Measurements from ENCODE around the gene LAMP1.
"Not testable (repeated sequence)": the region's sequence is repeated elsewhere in the genome, so short reads cannot be mapped to it uniquely, and the experiment has no call there.

The LAMP1 gene

GRCh38 chr13:113327766-113328471, 30.9 kb downstream of the LAMP1 start:
- no peak for DNase-seq

GRCh38 chr13:113328851-113329250, 31.8 kb downstream of the LAMP1 start:
- no peak for DNase-seq

DNA sequence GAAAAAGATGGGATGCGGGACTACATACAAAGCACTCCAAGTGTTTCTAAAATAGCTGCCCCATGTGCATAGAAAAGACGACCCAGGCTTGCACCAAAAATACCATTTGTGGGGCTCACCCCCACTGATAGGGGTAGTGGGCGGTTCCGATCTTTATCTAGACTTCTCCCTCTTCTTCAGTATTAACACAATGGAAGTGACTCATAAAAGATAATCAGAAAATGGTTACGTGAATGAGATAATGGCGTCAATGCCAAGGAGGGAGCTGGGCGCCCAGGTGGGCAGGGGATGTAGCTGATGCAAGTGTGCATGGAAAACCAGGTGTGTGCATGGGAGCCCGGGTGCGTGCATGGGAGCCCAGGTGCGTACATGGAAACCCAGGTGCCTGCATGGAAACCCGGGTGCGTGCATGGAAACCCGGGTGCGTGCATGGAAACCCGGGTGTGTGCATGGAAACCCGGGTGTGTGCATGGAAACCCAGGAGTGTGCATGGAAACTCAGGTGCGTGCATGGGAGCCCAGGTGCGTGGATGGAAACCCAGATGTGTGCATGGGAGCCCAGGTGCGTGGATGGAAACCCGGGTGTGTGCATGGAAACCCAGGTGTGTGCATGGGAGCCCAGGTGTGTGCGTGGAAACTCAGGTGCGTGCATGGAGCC, 32.7 kb downstream of the LAMP1 start:
- DNase-seq: no peak

GRCh38 chr13:113332615-113333014, 35.6 kb downstream of the LAMP1 start:
- no peak for DNase-seq

GRCh38 chr13:113333076-113333475, 36.0 kb downstream of the LAMP1 start:
- DNase-seq: no peak

- DNase-seq: no peak
Observed at GRCh38 chr13:113337556-113337955, 40.5 kb downstream of the LAMP1 start.

DNA sequence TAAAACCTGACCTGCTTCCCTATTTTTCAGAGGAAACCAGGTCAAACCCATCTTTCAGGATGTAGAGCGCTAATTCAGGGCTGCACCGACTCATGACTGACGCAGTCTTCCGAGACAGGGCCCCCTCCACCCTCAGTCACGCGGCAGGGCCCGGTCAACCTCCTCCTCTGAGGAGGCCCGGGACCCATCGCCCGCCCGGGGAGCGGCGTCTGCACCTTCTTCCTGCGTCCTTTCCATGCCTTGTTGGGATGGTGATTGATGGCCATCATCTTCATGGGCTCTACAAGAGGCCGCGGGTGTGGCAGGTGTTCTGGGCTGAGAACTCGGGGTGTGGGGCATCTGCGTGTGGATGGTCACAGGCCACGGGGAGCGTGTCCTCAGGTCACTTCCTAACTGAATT, 40.9 kb downstream of the LAMP1 start:
- no peak for DNase-seq

- no peak for DNase-seq
Observed at GRCh38 chr13:113338451-113338850, 41.4 kb downstream of the LAMP1 start.

GRCh38 chr13:113342820-113343691, 46.0 kb downstream of the LAMP1 start:
- no peak for DNase-seq

DNA sequence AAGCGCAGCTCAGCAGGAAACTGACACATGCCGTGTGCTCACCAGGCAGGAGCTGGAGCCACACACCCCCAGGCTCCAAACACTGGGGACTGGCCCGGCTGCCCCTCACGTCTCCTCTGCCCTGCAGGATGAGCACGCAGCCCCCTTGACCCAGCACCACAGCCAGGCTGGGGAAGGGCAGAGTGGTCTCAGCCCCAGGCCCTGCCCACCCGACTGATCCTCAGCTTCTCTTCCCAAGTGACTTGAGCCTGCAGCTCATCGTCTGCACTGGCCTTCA, 46.6 kb downstream of the LAMP1 start:
- DNase-seq: no peak

DNA sequence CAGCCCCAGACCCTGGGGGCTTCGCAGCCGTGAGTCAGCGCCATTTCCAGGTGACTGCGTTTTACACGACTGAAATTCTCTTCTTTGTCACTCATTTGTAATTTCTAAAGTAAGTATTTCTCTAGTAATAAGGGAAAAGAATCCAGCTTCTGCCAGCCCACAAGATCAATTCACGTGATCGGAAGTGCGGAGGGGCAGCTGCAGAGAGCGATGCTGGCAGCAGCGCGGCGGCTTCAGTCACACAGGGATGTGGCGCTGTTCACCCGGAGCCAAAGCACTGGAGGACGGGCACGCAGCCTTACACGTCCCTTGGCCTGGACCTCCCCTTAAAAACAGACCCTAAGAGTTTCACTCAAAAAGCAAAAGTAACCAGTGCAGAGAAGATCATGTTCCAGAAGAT, 48.4 kb downstream of the LAMP1 start:
- no peak for DNase-seq

DNA sequence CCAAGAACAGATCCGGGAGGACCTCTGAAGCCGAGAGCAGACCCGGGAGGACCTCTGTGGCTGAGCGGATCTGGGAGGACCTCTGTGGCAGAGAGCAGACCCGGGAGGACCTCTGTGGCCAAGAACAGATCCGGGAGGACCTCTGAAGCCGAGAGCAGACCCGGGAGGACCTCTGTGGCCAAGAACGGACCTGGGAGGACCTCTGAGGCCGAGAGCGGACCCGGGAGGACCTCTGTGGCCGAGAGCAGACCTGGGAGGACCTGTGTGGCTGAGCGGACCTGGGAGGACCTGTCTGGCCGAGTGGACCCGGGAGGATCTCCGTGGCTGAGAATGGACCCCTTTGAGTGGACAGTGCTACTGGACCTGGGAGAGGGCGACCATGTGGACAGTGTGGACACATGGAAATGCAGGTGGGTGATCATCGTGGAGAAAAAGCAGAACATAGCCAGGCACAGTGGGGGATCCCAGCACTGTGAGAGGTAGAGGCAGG, 50.7 kb downstream of the LAMP1 start:
- not testable (repeated sequence) for DNase-seq

- no peak for DNase-seq
Observed at GRCh38 chr13:113348591-113348990, 51.6 kb downstream of the LAMP1 start.

- no peak for DNase-seq
Observed at GRCh38 chr13:113349050-113349449, 52.0 kb downstream of the LAMP1 start.

DNA sequence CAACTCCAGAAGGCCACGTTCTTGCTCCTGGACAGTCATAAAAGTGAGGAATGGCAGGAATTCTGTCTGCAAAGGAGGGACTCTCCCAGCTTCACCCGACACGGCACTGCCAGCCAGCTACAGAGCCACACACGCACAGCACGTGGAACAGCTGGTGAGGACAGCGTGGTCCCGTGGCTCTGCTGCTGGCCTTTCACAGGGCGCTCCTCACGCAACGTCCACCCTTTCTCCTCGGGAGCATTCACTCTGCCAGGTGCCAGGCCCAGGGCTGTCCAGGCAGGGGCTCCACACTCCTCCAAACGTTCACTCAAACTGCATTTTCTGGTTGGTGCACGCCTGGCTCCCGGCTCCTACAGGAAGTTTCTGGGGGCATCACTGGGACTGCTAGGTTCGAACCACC, 52.5 kb downstream of the LAMP1 start:
- DNase-seq: no peak

DNA sequence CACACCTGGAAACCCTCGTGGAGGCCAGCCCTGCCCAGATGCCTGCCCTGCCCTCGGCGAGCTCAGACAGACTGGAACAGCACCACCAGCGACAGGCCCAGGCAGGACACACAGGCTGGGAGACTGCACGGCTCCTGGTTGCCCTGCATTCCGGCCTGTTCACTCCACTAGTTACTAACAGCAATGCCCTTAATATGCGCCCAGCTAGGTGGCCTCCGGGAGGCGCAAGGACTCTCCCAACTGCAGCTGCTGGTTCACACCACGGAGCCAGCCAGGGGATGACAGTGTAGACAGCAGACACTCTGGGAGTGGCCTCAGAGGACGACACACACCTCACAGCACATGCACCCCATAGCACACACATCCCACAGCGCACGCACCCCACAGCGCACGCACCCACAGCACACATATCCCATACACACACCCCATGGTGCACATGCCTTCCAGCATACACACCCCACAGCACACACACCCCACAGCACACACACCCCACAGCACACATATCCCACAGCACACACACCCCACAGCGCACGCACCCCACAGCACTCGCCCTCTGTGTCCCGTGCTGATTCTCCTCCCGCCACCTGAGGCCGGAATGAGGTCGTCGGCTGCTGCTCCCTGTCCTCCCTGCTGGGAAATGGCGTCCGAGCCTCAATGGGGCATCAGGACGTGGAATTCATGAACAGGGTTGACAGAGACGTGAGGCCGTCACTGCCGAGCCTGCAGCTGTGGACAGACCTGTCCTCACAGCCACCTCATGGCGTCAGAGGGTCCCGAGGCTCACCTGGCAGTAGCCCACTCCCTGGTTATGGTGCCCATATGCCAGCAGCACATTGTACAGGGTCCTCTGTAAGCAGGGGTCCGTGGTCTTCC, 53.3 kb downstream of the LAMP1 start:
- DNase-seq: no peak

- no peak for DNase-seq
Observed at GRCh38 chr13:113350938-113351335, 53.9 kb downstream of the LAMP1 start.

GRCh38 chr13:113351514-113352026, 54.5 kb downstream of the LAMP1 start:
- DNase-seq: no peak

GRCh38 chr13:113353254-113353653, 56.2 kb downstream of the LAMP1 start:
- no peak for DNase-seq

- no peak for DNase-seq
Observed at GRCh38 chr13:113354831-113355610, 58.0 kb downstream of the LAMP1 start.

DNA sequence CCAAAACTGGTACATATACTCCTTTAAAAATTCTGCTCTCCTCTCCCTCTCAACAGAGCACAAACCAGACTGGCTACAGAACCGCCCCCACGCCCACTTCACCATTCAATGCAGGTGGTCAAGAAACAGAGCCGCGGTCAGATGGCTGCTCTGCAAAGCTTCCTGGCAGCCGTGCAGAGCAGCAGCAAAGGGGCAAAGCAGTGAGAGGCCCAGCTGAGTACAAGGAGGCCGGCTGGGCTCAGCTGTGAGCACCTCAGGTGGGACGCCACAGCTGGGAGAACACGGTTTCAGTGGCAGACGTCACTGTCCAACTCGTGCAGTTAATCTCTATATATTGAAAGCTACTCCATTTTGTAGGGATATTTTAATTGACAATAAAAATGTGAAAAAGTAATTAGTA, 58.6 kb downstream of the LAMP1 start:
- DNase-seq: no peak

DNA sequence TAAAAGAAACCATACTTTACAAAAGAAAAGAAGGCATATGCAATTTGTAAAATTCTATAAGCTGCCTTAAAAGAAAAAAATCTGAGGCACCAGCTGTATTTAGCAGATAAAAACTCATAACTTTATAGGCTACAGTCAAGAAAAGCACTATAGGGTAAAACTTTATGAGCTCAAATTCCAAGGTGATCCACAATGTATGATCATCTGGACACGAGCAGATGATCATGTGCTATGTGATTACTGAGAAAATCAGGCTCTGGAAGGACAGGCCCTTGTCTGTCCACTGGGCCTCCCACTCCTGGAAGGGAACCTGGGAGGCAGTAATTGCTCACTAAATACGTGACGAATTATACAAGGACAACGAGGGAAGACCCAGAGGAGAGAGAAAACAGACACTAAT, 59.6 kb downstream of the LAMP1 start:
- no peak for DNase-seq
